Amniotic epithelial cell (primary cell): ENCODE results near the gene SLC10A3.

Source experiments
- DNase-seq: peaks from one replicate; pipeline ENCODE4 v3.0.0-alpha.2; 2010; ENCODE audit warnings: low read depth

Gene SLC10A3, protein sequence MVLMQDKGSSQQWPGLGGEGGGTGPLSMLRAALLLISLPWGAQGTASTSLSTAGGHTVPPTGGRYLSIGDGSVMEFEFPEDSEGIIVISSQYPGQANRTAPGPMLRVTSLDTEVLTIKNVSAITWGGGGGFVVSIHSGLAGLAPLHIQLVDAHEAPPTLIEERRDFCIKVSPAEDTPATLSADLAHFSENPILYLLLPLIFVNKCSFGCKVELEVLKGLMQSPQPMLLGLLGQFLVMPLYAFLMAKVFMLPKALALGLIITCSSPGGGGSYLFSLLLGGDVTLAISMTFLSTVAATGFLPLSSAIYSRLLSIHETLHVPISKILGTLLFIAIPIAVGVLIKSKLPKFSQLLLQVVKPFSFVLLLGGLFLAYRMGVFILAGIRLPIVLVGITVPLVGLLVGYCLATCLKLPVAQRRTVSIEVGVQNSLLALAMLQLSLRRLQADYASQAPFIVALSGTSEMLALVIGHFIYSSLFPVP

GRCh38 chrX:154490414-154491083, at the start of gene SLC10A3:
Gene SLC10A3 (minus strand): TSS chrX:154490629. CDS start chrX:154488940, 1,689 bp downstream.
- DNase-seq = peak; percentile 88

DNA sequence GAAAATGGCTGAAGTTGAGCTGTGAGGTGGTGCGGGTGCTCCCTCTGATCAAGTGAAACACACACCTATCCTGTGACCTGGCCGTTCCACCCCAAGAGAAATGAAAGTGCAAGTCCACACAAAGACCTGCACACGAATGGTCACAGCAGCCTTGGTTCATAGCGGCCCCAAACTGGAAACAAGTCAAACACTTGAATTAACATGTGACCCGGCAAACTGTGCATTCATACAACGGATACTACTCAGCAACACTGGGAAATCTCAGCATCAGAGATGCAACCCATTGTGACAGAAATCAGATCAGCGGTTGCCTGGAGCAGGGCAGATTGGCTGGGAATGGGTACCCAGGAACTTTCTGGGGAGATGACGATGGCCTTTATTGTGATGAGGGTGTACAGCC, 48.6 kb upstream of the SLC10A3 start:
- DNase-seq = no peak

DNA sequence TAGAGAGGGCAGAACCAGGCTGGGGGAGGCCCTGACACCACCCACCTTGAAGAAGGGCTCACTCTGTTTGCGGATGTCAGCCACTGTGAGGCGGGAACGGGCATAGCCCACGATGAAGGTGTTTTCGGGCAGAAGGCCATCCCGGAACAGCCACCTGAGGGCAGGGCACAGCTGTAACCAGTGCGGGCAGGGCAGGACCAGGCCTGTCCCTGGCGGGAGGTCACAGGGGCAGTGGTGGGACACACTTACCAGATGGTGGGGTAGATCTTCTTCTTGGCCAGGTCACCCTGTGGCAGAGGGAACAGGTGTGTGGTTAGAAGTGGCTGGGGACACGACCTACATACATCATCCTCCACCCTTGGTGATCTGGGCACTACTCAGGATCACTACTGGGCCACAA, 45.5 kb upstream of the SLC10A3 start:
- DNase-seq = no peak

- peak; percentile 71 for DNase-seq
Measured at GRCh38 chrX:154534526-154535322, 44.3 kb upstream of the SLC10A3 start.

DNA sequence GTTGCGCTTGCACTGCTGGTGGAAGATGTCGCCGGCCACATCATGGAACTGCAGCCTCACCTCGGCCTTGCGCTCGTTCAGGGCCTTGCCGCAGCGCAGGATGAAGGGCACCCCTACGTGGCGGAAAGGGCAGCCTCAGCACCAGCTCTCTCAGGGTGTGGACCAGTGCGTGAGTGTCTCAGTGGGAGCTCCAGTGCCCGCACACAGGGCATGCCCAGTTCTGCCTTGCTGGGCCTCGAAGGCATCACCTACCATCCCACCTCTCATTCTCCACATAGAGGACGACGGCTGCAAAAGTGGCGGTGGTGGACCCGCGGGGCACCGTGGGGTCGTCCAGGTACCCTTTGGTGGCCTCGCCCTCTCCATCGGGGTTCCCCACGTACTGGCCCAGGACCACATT, 42.3 kb upstream of the SLC10A3 start:
- no peak for DNase-seq

GRCh38 chrX:154531626-154532025, 41.2 kb upstream of the SLC10A3 start:
- peak; percentile 80 for DNase-seq

DNA sequence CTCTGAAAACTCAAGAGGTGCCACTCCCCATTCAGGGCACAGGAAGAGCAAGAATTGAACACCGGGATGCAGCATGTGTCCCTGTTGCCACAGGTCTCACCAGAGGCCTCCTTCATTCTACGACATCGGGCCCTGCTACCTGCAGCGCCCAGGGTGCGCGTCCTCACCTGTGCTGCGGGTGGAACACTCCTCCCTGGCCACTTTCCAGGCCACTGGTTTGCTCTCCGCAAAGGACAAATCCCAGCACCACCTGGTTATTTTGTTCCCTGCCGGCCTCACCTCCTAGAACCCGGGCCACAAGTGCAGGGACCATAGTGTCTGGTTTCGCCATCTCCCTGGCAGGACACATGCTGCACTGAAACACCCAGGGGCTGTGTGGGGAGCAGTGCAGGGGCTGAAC, 39.9 kb upstream of the SLC10A3 start:
- DNase-seq = no peak

DNA sequence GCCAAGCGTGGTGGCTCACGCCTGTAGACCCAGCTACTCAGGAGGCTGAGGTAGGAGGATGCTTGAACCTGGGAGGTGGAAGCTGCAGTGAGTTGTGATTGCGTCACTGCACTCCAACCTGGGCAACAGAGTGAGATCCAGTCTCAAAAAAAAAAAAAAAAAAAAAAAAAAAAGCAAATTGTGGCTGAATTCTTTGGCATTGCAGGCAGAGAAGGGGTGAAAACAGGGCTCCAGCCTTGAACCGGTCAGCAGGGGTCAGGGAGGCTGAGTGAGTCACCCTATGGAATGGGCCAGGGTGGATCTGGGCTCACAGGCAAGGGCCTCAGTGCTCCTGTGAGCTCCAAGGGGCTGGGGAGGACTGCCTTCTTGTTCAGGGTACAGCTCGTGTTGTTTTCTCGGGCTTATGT, 38.8 kb upstream of the SLC10A3 start:
- DNase-seq = peak; percentile 54

DNA sequence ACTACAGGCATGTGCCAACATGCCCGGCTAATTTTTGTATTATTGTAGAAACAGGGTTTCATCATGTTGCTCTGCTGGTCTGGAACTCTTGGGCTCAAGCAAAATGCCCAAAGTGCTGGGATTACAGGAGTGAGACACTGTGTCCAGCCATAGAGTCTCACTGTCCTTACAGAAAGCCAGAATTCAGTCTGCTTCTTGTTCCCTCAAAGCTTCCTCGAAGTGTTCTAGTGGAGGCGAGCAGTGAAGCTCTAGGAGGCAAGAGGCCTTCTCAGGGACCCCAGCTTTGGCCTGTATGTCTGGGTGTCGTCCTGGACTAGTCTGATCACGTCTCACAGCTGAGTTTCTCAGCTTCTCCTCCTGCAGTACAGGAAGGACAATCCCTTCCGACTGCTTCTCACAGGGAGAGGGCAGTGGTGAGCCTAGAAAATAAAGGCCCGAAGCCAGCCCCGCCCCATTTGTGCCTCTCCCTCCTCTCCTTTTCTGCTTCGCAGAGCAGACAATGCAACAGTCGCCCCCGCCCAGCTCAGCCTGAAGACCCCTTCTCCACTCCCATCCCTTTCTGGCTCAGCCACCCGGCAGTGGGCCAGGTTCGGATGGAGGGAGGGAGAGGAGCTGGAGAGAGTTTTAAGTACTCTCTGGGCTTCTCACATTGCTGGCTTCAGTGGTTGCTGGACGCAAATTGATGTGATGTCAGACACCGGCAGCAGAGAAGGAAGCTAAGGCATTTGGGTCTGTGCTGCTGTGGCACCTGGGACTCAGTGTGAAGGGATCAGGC, 36.7 kb upstream of the SLC10A3 start:
- peak; percentile 72 for DNase-seq

- DNase-seq = no peak
Measured at GRCh38 chrX:154525606-154526490, 35.4 kb upstream of the SLC10A3 start.

- DNase-seq = no peak
Measured at GRCh38 chrX:154519389-154519788, 29.0 kb upstream of the SLC10A3 start.

DNA sequence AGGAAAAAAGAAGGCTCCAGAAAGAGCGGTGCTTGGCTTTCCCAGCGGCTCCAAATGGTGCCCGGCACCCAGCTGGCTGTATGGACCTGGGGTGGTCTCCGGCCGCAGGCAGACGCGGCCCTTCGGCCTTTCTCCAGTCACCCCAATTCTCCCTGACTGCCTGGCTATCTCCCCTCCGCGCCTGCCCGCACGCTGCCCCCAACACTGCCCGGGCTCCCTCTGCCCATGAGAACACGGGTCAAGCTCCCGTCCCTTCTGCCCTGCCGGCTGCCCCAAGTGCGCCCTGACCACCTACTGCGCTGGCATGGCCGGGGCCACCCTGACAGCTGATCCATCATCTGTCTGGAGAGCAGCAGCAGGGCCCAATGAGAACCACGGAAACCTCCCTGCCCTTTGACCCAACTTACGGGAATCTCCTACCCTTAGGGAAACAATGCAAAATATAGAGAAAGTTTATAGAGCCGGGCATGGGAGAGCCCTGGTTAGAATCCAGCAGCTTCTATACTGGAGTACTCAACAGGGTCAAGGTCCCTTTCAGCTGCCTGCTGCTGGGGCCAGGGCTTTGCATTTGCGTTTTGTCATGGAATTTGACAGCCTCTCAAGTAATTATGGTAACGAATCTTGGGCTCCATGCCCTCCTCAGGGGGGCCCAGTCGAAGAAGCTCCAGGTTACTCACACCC, 26.8 kb upstream of the SLC10A3 start:
- peak; percentile 61 for DNase-seq

- DNase-seq = peak; percentile 95
Measured at GRCh38 chrX:154516656-154517100, 26.2 kb upstream of the SLC10A3 start.

DNA sequence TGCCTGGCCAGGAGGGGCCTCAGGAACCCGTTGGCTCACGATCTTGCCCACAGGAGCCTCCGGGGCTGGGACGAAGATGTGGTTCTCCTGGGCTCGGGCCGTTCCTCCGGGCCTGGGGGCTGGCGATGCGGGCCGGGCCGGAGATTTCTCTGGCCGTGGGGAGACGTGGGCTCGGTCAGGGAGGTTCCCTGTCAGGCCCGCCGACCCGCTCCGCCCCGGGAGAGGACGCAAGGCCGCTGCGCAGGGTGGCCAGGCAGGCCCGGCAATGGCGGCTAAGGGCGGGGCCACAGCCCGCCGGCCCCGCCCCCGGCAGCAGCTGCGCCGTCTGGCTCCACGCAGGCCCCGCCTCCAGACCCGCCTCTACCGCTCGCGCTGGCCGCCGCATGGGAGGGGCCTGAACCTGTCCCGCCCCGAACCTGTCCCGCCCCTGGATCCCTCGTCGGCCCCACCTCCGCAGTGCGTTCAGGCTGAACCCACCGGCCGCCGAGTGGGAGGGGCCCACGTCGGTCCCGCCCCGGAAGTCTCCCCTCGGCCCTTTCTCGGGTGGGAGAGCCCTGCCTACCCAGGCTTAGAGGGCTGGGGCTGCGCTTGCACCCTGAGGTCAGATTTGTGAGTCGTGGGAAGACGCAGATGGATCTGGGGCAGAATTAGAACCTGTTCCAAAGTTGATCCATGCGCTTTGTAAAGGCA, 25.7 kb upstream of the SLC10A3 start, which contains the start of gene FAM3A:
FAM3A (minus strand) TSS at position 267 of the 690 bp plus-strand sequence. CDS start 460 bp downstream, outside the sequence.
- no peak for DNase-seq

GRCh38 chrX:154515090-154515965, 24.9 kb upstream of the SLC10A3 start:
- DNase-seq = no peak

DNA sequence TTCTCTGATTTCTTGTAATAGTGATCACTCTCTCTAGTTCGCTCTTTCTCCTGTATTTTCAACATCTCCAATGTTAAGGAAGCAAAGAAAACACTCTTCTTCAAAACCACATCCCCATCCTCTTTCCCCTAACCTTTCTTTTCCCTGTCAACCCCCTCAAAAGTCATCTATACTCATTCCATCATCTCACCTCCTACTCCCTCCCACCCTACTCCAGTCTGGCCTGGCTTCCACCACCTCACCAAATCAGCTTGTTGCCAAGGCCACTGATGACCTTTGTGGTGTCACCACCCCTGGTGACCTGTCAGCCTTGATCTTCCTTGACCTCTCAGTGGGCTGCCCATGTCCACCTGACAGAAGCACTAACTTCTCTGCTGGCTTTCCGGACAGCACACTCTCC, 23.3 kb upstream of the SLC10A3 start:
- DNase-seq = no peak

GRCh38 chrX:154512879-154513553, 22.6 kb upstream of the SLC10A3 start:
- DNase-seq = no peak

GRCh38 chrX:154511761-154512160, 21.3 kb upstream of the SLC10A3 start:
- DNase-seq = no peak
